AG09319 (cell line): ENCODE data around the gene CALML3.

ENCODE experiments used
- DNase-seq: peaks from one replicate; pipeline ENCODE4 v3.0.0-alpha.2; 2010; ENCODE audit warnings: low read depth; ENCODE audit errors: extremely low read depth
- CTCF ChIP-seq: IDR thresholded peaks from 2 replicates; pipeline ENCODE4 v1.5.1; 2011; ENCODE audit warnings: low read depth, mild to moderate bottlenecking, inconsistent platforms, low read length, moderate library complexity

Gene CALML3

GRCh38 chr10:5566614-5567013 is 41.9 kb downstream of the CALML3 start:
- no peak for TF ChIP-seq CTCF
- no peak for DNase-seq

- TF ChIP-seq CTCF, result no peak
- DNase-seq, result no peak
Observed at GRCh38 chr10:5567477-5567876, 42.7 kb downstream of the CALML3 start.

DNA sequence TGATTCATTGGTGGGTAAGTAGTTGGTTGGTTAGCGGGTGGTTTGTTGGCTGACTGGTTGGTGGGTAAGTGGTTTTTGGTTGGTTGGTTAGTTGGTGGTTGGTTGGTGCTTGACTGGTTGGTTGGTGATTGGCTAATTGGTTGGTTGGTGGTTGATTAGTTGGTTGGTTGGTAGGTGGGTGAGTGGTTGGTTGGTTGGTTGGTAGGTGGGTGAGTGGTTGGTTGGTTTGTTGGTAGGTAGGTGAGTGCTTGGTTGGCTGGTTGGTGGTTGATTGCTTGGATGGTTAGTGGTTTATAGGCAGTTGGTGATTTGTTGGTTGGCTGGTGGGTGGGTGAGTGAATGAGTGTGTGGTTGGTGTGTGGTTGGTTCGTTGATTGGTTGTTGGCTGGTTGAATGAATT is 44.2 kb downstream of the CALML3 start:
- no peak for DNase-seq
- no peak for TF ChIP-seq CTCF

DNA sequence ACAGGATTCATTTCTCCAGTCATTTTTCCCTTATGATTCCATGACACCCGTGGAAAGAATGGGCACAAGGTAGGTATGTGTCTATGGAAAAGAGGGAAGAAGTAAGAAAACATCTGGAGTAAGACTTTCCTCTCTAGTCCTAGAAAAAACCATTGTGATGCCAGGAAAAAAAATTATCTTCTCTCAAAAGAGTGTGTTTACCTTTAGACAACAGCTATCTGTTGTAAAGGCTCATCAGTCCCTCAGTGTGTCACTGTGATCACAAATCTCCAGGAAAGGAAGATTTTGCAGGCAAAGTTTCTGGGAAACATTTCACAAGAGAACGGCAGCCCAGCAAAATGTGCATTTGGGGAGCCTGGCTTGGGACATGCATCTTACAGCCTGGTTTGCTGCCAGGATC is 44.8 kb downstream of the CALML3 start:
- no peak for TF ChIP-seq CTCF
- DNase-seq, result no peak

GRCh38 chr10:5570007-5570655 is 45.4 kb downstream of the CALML3 start:
- no peak for TF ChIP-seq CTCF

GRCh38 chr10:5570979-5571810 is 46.4 kb downstream of the CALML3 start:
- no peak for DNase-seq

More at GRCh38 chr10:5570007-5570655, 45.4 kb downstream of the CALML3 start:
- DNase-seq, result no peak

More at GRCh38 chr10:5570979-5571810, 46.4 kb downstream of the CALML3 start:
- TF ChIP-seq CTCF, result no peak
